ENCODE results near the gene BCAN.
"Not testable (repeated sequence)": the region's sequence is repeated elsewhere in the genome, so short reads cannot be mapped to it uniquely, and the experiment has no call there.

Gene BCAN

DNA sequence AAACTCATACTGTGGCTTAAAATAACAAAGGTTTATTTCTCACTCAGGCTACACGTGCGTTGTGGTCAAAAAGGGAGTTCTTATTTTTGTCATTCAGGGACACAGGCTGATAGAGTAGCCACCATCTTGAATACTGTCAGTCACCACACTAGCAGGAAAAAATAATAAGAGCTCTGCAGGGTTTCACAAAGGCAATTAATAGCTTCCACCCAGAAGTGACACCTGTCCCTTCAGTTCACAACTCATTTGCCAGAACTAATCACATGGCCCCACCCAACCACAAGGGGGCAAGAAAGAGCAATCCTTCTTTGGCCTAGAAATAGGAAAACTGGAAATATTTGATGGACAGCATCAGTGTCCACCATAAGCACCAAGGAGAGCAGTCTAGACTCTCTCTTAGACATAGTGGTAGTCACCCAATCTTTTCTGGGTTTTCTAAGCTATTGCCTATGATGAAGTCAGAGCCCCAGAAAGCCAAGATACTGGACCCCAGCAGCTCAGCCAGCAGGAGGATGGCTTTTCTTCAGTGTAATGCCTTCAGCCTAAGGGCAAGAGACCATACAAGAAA is 14.5 kb upstream of the BCAN start:
- peak in 1 of 3 donors; percentile 23 for DNase-seq
- Histone ChIP-seq H3K4me3 (ENCODE audit: insufficient read depth, low read depth, low read length, poor library complexity, severe bottlenecking) (no peak overlapping the region), H3K27me3 (replicated peaks; ENCODE audit: control insufficient read depth, insufficient read depth, low read length, poor library complexity, severe bottlenecking) (peaks cover 36% of the 10 kb centered on the region)

DNA sequence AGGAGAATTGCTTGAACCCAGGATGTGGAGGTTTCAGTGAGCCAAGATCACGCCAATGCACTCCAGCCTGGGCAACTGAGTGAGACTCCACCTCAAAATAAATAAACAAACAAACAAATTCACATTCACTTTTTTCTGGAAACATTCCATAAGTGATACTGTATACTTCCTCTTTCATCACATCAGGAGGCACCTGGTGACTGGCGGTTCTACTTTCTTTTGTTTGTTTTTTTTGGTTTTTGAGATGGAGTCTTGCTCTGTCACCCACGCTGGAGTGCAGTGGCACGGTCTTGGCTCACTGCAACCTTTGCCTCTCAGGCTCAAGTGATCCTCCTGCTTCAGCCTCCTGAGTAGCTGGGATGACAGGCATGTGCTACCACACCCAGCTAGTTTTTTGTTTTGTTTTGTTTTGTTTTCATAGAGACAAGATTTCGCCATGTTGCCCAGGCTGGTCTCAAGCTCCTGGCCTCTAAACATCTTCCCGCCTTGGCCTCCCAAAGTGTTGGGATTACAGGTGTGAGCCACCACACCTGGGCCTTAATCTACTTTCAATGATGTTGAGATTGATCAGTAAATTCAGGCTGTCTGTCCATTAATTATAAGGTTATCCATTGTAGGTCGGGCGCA is 12.0 kb upstream of the BCAN start:
- H3K27me3 ChIP-seq (replicated peaks; ENCODE audit: control insufficient read depth, insufficient read depth, low read length, poor library complexity, severe bottlenecking): peaks cover 18% of the 10 kb centered on the region
- H3K4me3 ChIP-seq (ENCODE audit: insufficient read depth, low read depth, low read length, poor library complexity, severe bottlenecking): no peak overlapping the region
- DNase-seq: no peak

More for the DNA sequence above, 14.5 kb upstream of the BCAN start:
- Histone ChIP-seq H3K4me1 (ENCODE audit: control insufficient read depth, insufficient read depth, low read length, poor library complexity, severe bottlenecking) (peaks cover 23% of the 10 kb centered on the region), H3K9me3 (ENCODE audit: control insufficient read depth, low read length) (no peaks in the 10 kb centered on the region), H3K36me3 (ENCODE audit: control insufficient read depth, insufficient read depth, low read length) (no peaks in the 10 kb centered on the region), H3K27ac (ENCODE audit: insufficient read depth, low read length, poor library complexity, severe bottlenecking) (no peak overlapping the region)

DNA sequence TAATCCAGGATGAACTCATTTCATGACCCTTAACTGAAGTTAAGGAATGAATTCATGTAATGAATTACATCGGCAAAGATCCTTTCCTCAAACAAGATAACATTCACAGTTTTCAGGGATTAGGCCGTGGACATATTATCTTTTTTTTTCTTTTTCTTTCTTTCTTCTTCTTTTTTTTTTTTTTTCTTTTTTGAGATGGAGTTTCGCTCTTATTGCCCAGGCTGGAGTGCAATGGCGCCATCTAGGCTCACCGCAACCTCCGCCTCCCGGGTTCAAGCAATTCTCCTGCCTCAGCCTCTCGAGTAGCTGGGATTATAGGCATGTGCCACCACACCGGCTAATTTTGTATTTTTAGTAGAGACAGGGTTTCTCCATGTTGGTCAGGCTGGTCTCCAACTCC is 10.8 kb upstream of the BCAN start:
- not testable (repeated sequence) for DNase-seq; H3K4me3 ChIP-seq (ENCODE audit: insufficient read depth, low read depth, low read length, poor library complexity, severe bottlenecking); H3K27ac ChIP-seq (ENCODE audit: insufficient read depth, low read length, poor library complexity, severe bottlenecking); H3K36me3 ChIP-seq (ENCODE audit: control insufficient read depth, insufficient read depth, low read length); H3K9me3 ChIP-seq (ENCODE audit: control insufficient read depth, low read length); H3K4me1 ChIP-seq (ENCODE audit: control insufficient read depth, insufficient read depth, low read length, poor library complexity, severe bottlenecking)
- H3K27me3 ChIP-seq (replicated peaks; ENCODE audit: control insufficient read depth, insufficient read depth, low read length, poor library complexity, severe bottlenecking): peaks cover 12% of the 10 kb centered on the region

More for the DNA sequence above, 12.0 kb upstream of the BCAN start:
- H3K27ac ChIP-seq (ENCODE audit: insufficient read depth, low read length, poor library complexity, severe bottlenecking): no peak overlapping the region
- peaks cover 11% of the 10 kb centered on the region for H3K4me1 ChIP-seq (ENCODE audit: control insufficient read depth, insufficient read depth, low read length, poor library complexity, severe bottlenecking)
- H3K9me3 ChIP-seq (ENCODE audit: control insufficient read depth, low read length): no peaks in the 10 kb centered on the region
- H3K36me3 ChIP-seq (ENCODE audit: control insufficient read depth, insufficient read depth, low read length): no peaks in the 10 kb centered on the region

DNA sequence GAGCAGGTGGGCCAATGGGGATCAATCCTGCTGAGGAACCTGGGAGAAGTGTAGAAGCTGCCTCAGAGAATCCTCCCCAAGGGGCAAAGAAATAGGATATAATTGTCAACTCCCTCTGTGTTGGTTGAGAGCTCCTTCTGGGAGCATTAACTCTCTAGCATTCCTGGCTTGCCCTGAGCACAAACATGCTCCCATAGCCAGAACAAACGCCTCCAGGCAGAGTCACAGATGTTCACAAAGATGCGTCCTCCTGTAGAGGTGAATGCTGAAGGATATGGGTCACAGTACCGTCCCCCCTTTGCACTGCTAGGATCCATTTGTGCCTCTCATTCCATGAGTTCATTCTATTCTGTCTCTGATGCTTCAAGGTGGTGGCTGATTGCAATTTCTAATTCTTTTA is 9.6 kb upstream of the BCAN start:
- DNase-seq: no peak
- peaks cover 7% of the 10 kb centered on the region for H3K27me3 ChIP-seq (replicated peaks; ENCODE audit: control insufficient read depth, insufficient read depth, low read length, poor library complexity, severe bottlenecking)
- H3K4me1 ChIP-seq (ENCODE audit: control insufficient read depth, insufficient read depth, low read length, poor library complexity, severe bottlenecking): no peaks in the 10 kb centered on the region

DNA sequence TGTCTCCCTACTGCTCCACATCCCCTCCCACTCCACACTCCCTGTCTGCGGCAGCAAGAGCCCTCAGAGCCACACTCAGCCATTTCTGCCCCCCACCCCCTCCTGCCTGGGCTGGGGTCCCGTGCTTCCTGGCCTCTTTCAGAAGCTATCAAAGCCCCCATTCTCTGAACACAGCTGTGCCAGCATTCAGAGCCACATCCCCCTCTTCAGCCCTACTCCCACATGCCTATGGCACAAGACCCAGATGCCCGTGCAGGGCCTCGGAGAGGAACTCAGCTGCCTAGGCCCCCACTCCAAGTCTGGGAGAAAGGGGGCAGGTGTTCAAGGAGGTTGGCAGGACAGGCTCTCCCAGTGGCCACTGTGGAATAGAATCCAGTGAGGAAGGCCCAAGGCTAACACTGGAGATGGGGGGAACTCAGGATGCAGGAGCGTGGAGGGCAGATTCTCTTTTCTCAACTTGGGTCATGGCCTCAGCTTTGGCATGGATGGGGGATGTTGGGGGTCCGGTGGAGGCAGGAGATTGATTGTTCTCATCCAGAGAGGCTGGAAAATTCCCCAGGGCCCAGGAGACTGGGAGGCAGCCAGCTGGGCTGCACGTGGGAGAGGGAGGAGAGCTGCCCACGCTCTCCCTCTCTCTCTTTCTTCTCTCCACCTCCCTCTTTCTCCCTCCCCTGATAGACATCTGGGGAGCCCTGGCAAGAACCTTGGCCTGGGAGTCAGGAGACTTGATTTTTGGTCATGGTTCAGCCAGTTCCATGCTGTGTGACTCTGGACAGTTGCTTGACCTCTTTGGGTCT is 3.5 kb upstream of the BCAN start:
- Histone ChIP-seq H3K36me3 (ENCODE audit: control insufficient read depth, insufficient read depth, low read length) (no peaks in the 10 kb centered on the region), H3K9me3 (ENCODE audit: control insufficient read depth, low read length) (no peaks in the 10 kb centered on the region), H3K4me1 (ENCODE audit: control insufficient read depth, insufficient read depth, low read length, poor library complexity, severe bottlenecking) (peaks cover 19% of the 10 kb centered on the region), H3K27me3 (replicated peaks; ENCODE audit: control insufficient read depth, insufficient read depth, low read length, poor library complexity, severe bottlenecking) (peaks cover 50% of the 10 kb centered on the region), H3K27ac (ENCODE audit: insufficient read depth, low read length, poor library complexity, severe bottlenecking) (no peak overlapping the region), H3K4me3 (ENCODE audit: insufficient read depth, low read depth, low read length, poor library complexity, severe bottlenecking) (no peak overlapping the region)
- no peak for DNase-seq

More for the DNA sequence above, 9.6 kb upstream of the BCAN start:
- Histone ChIP-seq H3K4me3 (ENCODE audit: insufficient read depth, low read depth, low read length, poor library complexity, severe bottlenecking) (no peak overlapping the region), H3K27ac (ENCODE audit: insufficient read depth, low read length, poor library complexity, severe bottlenecking) (no peak overlapping the region), H3K36me3 (ENCODE audit: control insufficient read depth, insufficient read depth, low read length) (no peaks in the 10 kb centered on the region), H3K9me3 (ENCODE audit: control insufficient read depth, low read length) (no peaks in the 10 kb centered on the region)

DNA sequence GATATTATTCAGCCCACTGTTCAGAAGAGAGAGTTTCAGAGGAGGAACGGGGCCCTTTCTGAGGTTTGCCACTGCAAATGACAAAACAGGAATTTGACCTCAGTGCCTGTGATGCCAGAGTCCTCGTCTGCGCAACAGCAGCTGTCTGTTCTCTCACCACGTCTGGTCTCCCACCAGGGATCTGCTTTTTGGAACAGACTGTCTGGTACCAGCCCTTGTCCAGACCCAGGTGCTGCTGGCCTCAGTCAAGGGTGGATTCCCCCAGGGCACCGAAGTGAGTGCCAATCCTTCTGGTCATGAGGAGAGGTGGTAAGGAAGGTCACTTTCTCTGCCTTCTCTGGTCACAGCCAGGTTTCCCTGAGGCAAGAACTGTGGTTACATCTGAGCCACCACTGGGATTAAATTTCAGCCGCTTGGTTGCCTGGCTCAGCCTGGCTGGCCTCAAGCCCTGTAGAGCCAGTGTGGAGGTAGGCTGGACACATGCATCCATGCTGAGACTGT is 2.3 kb upstream of the BCAN start:
- H3K9me3 ChIP-seq (ENCODE audit: control insufficient read depth, low read length): no peaks in the 10 kb centered on the region
- peaks cover 52% of the 10 kb centered on the region for H3K27me3 ChIP-seq (replicated peaks; ENCODE audit: control insufficient read depth, insufficient read depth, low read length, poor library complexity, severe bottlenecking)
- H3K27ac ChIP-seq (ENCODE audit: insufficient read depth, low read length, poor library complexity, severe bottlenecking): no peak overlapping the region
- H3K4me1 ChIP-seq (ENCODE audit: control insufficient read depth, insufficient read depth, low read length, poor library complexity, severe bottlenecking): peaks cover 21% of the 10 kb centered on the region
- H3K4me3 ChIP-seq (ENCODE audit: insufficient read depth, low read depth, low read length, poor library complexity, severe bottlenecking): no peak overlapping the region
- H3K36me3 ChIP-seq (ENCODE audit: control insufficient read depth, insufficient read depth, low read length): no peaks in the 10 kb centered on the region
- DNase-seq: no peak

DNA sequence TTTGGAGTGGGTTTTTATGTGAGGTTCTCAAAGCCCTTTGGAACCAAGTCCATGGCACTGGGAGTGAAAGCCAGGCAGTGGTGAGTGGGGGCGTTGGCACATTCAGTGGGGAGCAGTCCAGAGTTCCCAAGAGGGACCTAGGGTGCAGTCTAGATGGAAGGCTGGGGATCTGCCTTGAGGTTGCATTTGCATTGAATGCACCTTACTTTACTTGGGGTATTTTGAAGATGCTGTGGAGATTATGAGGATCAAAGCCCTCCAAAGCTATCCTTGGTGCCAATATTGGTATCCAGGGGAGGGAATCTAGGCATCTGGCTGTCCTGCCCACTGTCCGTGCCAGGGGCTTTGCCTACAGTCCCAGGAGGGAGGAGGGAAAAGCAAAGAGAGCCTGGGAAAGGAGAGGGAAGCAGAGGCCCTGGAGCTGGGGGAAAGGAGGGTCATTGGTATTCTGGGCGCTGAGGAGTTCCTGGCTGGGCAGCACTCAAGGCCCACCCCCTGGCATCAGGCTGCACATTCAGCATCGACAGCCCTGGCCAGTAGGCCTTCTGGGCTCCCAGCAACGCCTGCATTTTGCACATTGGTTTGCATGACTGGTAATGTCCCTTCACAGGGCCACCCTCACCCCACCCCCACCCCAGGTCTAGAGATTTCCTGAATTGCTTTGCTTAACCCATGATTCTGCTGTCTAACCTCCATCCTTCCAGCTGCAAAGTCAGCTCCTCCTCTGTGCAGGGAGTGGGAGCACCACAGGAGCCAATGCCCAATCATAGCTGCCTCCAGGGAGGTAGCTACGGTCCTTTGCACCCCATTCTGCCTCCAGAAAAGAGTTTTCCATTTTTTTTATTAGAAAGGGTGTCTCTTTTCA is 843 bp upstream of the BCAN start:
- peaks cover 53% of the 10 kb centered on the region for H3K27me3 ChIP-seq (replicated peaks; ENCODE audit: control insufficient read depth, insufficient read depth, low read length, poor library complexity, severe bottlenecking)
- H3K36me3 ChIP-seq (ENCODE audit: control insufficient read depth, insufficient read depth, low read length): no peaks in the 10 kb centered on the region
- peaks cover 21% of the 10 kb centered on the region for H3K4me1 ChIP-seq (ENCODE audit: control insufficient read depth, insufficient read depth, low read length, poor library complexity, severe bottlenecking)
- no peaks in the 10 kb centered on the region for H3K9me3 ChIP-seq (ENCODE audit: control insufficient read depth, low read length)
- H3K4me3 ChIP-seq (ENCODE audit: insufficient read depth, low read depth, low read length, poor library complexity, severe bottlenecking): peak overlapping the region; percentile 35
- DNase-seq: no peak
- H3K27ac ChIP-seq (ENCODE audit: insufficient read depth, low read length, poor library complexity, severe bottlenecking): no peak overlapping the region

DNA sequence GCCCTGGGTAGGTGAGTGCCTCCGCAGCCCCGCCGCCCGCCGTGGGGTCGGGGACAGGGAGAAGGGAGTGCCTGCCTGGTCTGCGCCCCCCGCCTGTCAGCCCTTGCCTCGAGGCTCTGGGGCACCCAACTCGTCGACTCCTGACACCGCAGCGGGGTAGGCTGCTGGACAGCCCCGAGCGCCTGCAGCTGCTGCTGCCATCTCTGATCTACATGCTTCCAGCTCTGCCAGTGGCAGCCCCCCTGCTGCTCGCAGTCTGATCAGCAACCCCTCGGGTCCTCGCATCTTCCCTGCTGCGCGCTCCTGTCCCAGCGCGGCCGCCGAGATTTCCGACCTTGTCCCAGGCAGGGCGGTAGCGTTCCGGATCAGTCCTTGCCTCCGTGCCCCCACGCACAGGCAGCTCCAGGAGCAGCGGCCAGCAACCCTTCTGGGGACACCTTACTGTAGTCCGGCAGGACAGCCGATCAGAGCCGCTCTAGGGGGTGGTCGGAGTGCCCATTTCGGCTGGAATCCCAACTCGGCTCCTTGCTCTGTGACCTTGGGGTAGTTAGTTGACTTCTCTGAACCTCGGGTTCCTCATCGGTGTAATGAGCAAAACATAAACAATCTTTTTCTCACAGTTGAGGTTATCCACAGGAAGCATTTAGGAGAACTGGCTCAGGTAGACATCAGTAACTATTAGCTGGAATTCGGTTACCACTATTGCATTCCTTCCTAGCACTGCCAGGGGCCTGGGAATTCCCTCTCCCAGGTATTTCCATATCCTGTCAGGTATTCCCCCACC is 540 bp downstream of the BCAN start:
- Histone ChIP-seq H3K4me3 (ENCODE audit: insufficient read depth, low read depth, low read length, poor library complexity, severe bottlenecking) (peak overlapping the region; percentile 35), H3K36me3 (ENCODE audit: control insufficient read depth, insufficient read depth, low read length) (no peaks in the 10 kb centered on the region), H3K27me3 (replicated peaks; ENCODE audit: control insufficient read depth, insufficient read depth, low read length, poor library complexity, severe bottlenecking) (peaks cover 53% of the 10 kb centered on the region), H3K9me3 (ENCODE audit: control insufficient read depth, low read length) (no peaks in the 10 kb centered on the region), H3K4me1 (ENCODE audit: control insufficient read depth, insufficient read depth, low read length, poor library complexity, severe bottlenecking) (peaks cover 21% of the 10 kb centered on the region), H3K27ac (ENCODE audit: insufficient read depth, low read length, poor library complexity, severe bottlenecking) (no peak overlapping the region)
- no peak for DNase-seq

Data from effector memory CD4-positive, alpha-beta T cell (primary cell).